ENCODE data around the gene DNAJB2.

Gene DNAJB2

GRCh38 chr2:219245899-219246230 lies 33.3 kb upstream of the DNAJB2 start:
- H3K79me2 ChIP-seq (ENCODE audit: insufficient read depth, low read length): peaks cover 15% of the 10 kb centered on the region
- H4K20me1 ChIP-seq (ENCODE audit: insufficient read depth, low read length, poor library complexity, severe bottlenecking): peaks cover 27% of the 10 kb centered on the region
- H3F3A ChIP-seq (ENCODE audit: low read depth): no peaks in the 10 kb centered on the region
- H2AFZ ChIP-seq (ENCODE audit: low read length): no peak overlapping the region
- peak overlapping the region; percentile 91 for H3K9ac ChIP-seq (ENCODE audit: low read depth, low read length, poor library complexity, severe bottlenecking)
- H3K9me2 ChIP-seq (replicated peaks; ENCODE audit: low read depth, low read length): no peaks in the 10 kb centered on the region
- H3K4me2 ChIP-seq (ENCODE audit: low read depth, low read length, poor library complexity, severe bottlenecking): peak overlapping the region; percentile 78
- no peaks in the 10 kb centered on the region for H3K9me3 ChIP-seq (ENCODE audit: insufficient read depth, low read depth, low read length)
- no peak for TF ChIP-seq EZH2phosphoT487 (IDR thresholded peaks at IDR 0.05; ENCODE audit: borderline replicate concordance)
- TF ChIP-seq, protein P1, sequence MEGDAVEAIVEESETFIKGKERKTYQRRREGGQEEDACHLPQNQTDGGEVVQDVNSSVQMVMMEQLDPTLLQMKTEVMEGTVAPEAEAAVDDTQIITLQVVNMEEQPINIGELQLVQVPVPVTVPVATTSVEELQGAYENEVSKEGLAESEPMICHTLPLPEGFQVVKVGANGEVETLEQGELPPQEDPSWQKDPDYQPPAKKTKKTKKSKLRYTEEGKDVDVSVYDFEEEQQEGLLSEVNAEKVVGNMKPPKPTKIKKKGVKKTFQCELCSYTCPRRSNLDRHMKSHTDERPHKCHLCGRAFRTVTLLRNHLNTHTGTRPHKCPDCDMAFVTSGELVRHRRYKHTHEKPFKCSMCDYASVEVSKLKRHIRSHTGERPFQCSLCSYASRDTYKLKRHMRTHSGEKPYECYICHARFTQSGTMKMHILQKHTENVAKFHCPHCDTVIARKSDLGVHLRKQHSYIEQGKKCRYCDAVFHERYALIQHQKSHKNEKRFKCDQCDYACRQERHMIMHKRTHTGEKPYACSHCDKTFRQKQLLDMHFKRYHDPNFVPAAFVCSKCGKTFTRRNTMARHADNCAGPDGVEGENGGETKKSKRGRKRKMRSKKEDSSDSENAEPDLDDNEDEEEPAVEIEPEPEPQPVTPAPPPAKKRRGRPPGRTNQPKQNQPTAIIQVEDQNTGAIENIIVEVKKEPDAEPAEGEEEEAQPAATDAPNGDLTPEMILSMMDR (conservative IDR thresholded peaks at IDR 0.05; ENCODE audit: low read length): no peak
- H3K4me1 ChIP-seq (ENCODE audit: insufficient read depth, low read length, poor library complexity, severe bottlenecking): peaks cover 55% of the 10 kb centered on the region
- peak overlapping the region; percentile 95 for H3K4me3 ChIP-seq (ENCODE audit: low read length, poor library complexity, severe bottlenecking)
- H3K27me3 ChIP-seq (ENCODE audit: insufficient read depth, low read length, poor library complexity, severe bottlenecking): no peaks in the 10 kb centered on the region
- H3K36me3 ChIP-seq (ENCODE audit: insufficient read depth, low read length): no peaks in the 10 kb centered on the region

DNA sequence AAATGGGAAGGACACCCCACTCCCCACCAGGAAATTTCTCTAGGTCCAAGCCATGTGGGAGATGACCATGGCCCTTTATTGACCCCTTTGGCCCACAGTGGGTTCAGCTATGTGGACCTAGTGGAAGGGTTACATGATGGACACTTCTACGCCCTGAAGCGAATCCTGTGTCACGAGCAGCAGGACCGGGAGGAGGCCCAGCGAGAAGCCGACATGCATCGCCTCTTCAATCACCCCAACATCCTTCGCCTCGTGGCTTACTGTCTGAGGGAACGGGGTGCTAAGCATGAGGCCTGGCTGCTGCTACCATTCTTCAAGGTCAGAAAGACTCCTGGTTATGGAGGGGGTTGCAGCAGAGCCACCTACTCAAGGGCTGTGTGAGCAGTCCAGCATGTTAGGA lies 32.6 kb upstream of the DNAJB2 start:
- peaks cover 2% of the 10 kb centered on the region for H3K27me3 ChIP-seq (ENCODE audit: insufficient read depth, low read length, poor library complexity, severe bottlenecking)
- no peaks in the 10 kb centered on the region for H3K9me3 ChIP-seq (ENCODE audit: insufficient read depth, low read depth, low read length)
- peaks cover 27% of the 10 kb centered on the region for H4K20me1 ChIP-seq (ENCODE audit: insufficient read depth, low read length, poor library complexity, severe bottlenecking)
- H3K4me1 ChIP-seq (ENCODE audit: insufficient read depth, low read length, poor library complexity, severe bottlenecking): peaks cover 55% of the 10 kb centered on the region
- peak overlapping the region; percentile 95 for H3K4me3 ChIP-seq (ENCODE audit: low read length, poor library complexity, severe bottlenecking)
- no peaks in the 10 kb centered on the region for H3K9me2 ChIP-seq (replicated peaks; ENCODE audit: low read depth, low read length)
- H2AFZ ChIP-seq (ENCODE audit: low read length): no peak overlapping the region
- peak overlapping the region; percentile 78 for H3K4me2 ChIP-seq (ENCODE audit: low read depth, low read length, poor library complexity, severe bottlenecking)
- no peaks in the 10 kb centered on the region for H3F3A ChIP-seq (ENCODE audit: low read depth)
- H3K36me3 ChIP-seq (ENCODE audit: insufficient read depth, low read length): no peaks in the 10 kb centered on the region
- TF ChIP-seq, protein P1 (conservative IDR thresholded peaks at IDR 0.05; ENCODE audit: low read length): no peak
- TF ChIP-seq EZH2phosphoT487 (IDR thresholded peaks at IDR 0.05; ENCODE audit: borderline replicate concordance): no peak
- peaks cover 15% of the 10 kb centered on the region for H3K79me2 ChIP-seq (ENCODE audit: insufficient read depth, low read length)
- H3K9ac ChIP-seq (ENCODE audit: low read depth, low read length, poor library complexity, severe bottlenecking): no peak overlapping the region

DNA sequence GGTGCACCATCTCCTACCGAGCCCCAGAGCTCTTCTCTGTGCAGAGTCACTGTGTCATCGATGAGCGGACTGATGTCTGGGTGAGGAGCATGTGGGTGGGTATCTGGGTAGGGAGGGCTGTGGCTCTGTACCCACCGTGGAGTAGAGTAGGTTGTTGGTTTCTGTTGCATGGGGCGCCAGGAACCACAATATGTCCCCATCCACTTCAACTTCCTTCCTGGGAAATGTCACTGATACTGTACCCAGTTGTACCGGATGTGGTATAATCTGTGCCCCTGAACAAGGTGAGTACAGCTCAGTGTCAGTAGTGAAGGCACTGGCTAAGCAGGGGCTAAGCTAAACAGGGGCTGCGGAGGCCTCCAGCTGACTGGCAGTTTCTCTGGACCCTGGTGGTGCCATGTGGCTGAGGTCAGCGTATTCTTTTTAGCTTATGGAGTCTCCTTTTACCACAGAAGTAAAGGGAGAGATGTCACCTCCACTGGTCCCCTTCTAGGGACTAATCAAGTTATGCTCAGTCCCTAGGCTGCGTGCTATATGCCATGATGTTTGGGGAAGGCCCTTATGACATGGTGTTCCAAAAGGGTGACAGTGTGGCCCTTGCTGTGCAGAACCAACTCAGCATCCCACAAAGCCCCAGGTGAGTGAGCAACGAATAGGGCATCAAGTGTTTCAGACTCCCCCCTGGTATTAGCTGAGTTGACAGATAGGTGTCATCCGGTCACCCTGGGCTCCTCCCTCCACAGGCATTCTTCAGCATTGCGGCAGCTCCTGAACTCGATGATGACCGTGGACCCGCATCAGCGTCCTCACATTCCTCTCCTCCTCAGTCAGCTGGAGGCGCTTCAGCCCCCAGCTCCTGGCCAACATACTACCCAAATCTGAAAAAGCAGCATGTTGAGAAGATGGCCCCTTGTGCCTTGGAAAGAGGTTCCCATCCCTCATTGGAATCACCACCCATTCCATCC lies 31.2 kb upstream of the DNAJB2 start:
- Histone ChIP-seq H3K4me3 (ENCODE audit: low read length, poor library complexity, severe bottlenecking) (peak overlapping the region; percentile 95), H2AFZ (ENCODE audit: low read length) (no peak overlapping the region), H3K9me3 (ENCODE audit: insufficient read depth, low read depth, low read length) (no peaks in the 10 kb centered on the region), H3F3A (ENCODE audit: low read depth) (no peaks in the 10 kb centered on the region), H3K4me2 (ENCODE audit: low read depth, low read length, poor library complexity, severe bottlenecking) (peak overlapping the region; percentile 78), H3K36me3 (ENCODE audit: insufficient read depth, low read length) (no peaks in the 10 kb centered on the region), H3K27me3 (ENCODE audit: insufficient read depth, low read length, poor library complexity, severe bottlenecking) (peaks cover 15% of the 10 kb centered on the region), H3K9me2 (replicated peaks; ENCODE audit: low read depth, low read length) (no peaks in the 10 kb centered on the region), H3K79me2 (ENCODE audit: insufficient read depth, low read length) (peaks cover 15% of the 10 kb centered on the region), H4K20me1 (ENCODE audit: insufficient read depth, low read length, poor library complexity, severe bottlenecking) (peaks cover 27% of the 10 kb centered on the region), H3K9ac (ENCODE audit: low read depth, low read length, poor library complexity, severe bottlenecking) (no peak overlapping the region), H3K4me1 (ENCODE audit: insufficient read depth, low read length, poor library complexity, severe bottlenecking) (peaks cover 66% of the 10 kb centered on the region)
- TF ChIP-seq, protein P1 (conservative IDR thresholded peaks at IDR 0.05; ENCODE audit: low read length): peak; percentile 13; the same call in 1 of the 2 replicates
- peak; percentile 91 for TF ChIP-seq EZH2phosphoT487 (IDR thresholded peaks at IDR 0.05; ENCODE audit: borderline replicate concordance)
